GM10248 (cell line): ENCODE data around the gene NOXA1.
"Not testable (repeated sequence)": the region's sequence is repeated elsewhere in the genome, so short reads cannot be mapped to it uniquely, and the experiment has no call there.

ENCODE experiments used
- CTCF ChIA-PET: fragments of 300-600 bp; sonication (Branson Sonifier 250); formaldehyde crosslinking; extraction: SDS; loops from one replicate; lab custom pipeline; 2021; ENCODE audit warnings: antibody characterized with exemption; lab: Yijun Ruan, JAX
- POLR2A ChIA-PET: fragments of 350-650 bp; sonication (Branson Sonifier 250); formaldehyde crosslinking; extraction: SDS; loops from one replicate; lab custom pipeline; 2020; ENCODE audit warnings: antibody characterized with exemption; lab: Yijun Ruan, JAX
- DNase-seq: peaks from one replicate; pipeline ENCODE4 v3.0.0; 2012; ENCODE audit errors: extremely low spot score
- TF ChIP-seq, protein P1 (sequence below): IDR thresholded peaks from 2 replicates; pipeline ENCODE4 v1.5.1; 2012; ENCODE audit warnings: mild to moderate bottlenecking, low read depth; ENCODE audit errors: extremely low read depth, missing control alignments, control extremely low read depth

NOXA1 gene

DNA sequence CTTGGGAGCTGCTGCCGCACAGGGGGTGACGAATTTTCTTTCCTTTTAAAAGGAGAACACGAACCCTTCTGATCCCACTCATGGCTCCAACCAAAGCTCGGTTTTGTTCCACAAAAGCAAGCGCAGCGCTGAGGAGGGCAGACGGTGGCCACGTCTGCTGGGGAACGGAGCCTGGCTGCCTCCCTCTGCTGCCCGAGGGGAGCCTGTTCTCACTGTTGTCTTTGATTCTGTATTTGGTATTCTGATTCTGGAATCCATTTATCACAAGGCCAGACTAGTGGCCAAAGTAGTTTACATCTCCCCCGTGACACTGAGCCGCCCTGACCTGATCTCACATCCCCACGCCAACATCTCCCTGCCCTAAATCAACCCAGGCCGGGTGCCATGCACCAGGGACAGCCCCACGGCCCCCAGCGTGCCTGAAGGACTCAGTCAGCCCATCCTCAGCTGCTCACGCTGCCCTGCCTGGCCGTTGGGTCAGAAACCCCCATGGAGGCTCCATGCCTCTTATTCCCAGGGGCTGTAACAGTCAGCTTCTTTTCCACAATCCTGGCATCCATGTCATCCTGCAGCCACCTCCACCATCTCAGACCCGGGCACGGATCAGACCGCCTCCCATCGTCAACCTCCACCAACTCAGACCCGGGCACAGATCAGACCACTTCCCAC, 42.7 kb downstream of the NOXA1 start:
- CTCF ChIA-PET = no interaction called here
- no peak for DNase-seq
- TF ChIP-seq, protein P1, sequence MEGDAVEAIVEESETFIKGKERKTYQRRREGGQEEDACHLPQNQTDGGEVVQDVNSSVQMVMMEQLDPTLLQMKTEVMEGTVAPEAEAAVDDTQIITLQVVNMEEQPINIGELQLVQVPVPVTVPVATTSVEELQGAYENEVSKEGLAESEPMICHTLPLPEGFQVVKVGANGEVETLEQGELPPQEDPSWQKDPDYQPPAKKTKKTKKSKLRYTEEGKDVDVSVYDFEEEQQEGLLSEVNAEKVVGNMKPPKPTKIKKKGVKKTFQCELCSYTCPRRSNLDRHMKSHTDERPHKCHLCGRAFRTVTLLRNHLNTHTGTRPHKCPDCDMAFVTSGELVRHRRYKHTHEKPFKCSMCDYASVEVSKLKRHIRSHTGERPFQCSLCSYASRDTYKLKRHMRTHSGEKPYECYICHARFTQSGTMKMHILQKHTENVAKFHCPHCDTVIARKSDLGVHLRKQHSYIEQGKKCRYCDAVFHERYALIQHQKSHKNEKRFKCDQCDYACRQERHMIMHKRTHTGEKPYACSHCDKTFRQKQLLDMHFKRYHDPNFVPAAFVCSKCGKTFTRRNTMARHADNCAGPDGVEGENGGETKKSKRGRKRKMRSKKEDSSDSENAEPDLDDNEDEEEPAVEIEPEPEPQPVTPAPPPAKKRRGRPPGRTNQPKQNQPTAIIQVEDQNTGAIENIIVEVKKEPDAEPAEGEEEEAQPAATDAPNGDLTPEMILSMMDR = no peak
- POLR2A ChIA-PET = no interaction called here

DNA sequence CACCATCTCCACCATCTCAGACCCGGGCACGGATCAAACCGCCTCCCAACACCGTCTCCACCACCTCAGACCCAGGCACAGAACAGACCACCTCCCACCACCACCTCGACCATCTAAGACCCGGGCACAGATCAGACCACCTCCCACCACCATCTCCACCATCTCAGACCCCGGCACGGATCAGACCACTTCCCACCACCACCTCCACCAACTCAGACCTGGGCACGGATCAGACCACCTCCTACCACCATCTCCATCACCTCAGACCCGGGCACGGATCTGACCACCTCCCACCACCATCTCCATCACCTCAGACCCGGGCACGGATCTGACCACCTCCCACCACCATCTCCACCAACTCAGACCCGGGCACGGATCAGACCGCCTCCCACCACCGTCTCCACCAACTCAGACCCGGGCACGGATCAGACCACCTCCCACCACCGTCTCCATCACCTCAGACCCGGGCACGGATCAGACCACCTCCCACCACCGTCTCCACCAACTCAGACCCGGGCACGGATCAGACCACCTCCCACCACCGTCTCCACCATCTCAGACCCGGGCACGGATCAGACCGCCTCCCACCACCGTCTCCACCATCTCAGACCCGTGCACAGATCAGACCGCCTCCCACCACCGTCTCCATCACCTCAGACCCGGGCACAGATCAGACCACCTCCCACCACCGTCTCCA, 43.3 kb downstream of the NOXA1 start:
- DNase-seq, POLR2A ChIA-PET, CTCF ChIA-PET: not testable (repeated sequence)

DNA sequence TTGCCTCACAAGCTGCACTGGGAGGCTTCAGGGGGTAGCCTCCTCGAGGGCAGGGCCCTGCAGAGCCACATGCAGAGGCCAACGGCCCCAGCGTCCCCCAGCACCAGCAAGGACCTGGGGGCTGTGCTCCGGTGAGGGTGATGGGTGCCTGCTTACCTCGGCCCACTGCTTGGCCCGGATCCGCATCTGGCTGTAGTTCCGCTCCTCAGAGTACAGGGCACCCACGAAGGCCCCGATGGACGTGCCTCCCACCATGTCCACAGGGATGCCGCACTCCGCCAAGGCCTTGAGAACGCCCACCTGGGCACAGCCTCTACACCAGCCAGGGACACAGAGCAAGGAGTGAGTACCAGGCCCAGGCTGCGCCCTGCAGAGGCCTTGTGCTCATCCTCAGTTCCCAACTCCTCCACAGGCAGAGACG, 44.0 kb downstream of the NOXA1 start:
- CTCF ChIA-PET = no interaction called here
- TF ChIP-seq, protein P1 = no peak
- POLR2A ChIA-PET = no interaction called here
- no peak for DNase-seq

DNA sequence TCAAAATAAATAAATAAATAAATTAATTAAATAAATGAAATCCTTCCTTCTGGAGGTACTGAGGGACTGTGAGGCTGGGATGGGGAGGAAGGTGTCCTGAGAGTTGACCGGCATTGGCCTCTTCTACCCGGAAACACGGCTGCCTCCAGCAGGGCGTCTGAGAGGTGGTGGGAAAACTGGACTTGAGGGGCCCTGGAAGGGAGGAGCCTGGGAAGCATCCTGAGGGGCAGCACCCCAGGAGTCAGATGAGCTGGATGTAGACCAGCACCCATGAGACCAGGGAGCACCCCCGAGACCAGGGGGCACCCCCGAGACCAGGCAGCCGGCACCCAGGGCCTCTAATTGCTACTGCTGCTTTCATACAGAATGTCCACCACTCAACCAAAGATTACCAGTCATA, 44.7 kb downstream of the NOXA1 start:
- no peak for DNase-seq
- TF ChIP-seq, protein P1 = no peak
- ChIA-PET POLR2A (no interaction called here), CTCF (interaction anchor here (1.1 kb wide), 1 partner anchor 11 kb away, joined by 3 read pairs; no protein-coding TSS in a partner anchor)

DNA sequence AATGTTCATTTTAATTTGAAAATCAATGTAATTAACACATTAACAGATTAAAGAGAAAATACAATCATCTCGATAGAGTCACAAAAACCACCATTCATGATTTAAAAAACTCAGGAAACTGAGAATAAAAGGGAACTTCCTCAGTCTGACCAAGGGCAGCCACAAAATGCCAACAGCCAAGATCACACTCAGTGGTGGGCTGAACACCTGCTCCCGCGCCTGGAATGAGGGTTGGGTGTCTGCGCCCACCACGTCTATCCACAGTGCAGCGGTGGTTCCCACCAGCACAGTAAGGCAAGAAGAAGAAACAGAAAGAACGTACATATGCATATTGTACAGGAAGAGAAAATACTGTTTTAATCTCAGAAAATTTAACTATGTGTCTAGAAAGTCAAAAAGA, 47.6 kb downstream of the NOXA1 start:
- TF ChIP-seq, protein P1 = no peak
- POLR2A ChIA-PET = no interaction called here
- CTCF ChIA-PET = interaction anchor here (1.2 kb wide), 1 partner anchor 47 kb away, joined by 5 read pairs; the partner anchor contains the start of genes EXD3 and NOXA1
- DNase-seq = no peak

DNA sequence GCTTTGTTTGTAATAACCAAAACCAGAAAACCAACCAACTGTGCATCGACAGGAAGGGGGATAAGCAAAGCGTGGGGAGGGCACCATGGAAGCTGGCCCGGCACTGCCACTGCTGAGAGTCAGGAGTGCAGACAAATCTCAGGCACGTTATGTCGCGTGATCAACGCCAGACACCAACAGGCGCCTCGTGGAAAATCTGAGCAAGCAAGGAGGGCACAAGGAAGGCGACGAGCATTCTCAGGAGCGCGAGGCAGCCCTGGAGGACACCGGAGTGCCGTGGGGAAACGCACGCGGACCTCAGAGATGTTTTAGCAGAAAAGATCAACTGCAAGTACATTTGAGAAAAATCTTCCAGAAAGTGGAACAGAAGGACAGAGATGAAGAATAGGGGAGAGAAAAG, 51.1 kb downstream of the NOXA1 start:
- no peak for DNase-seq
- TF ChIP-seq, protein P1 = no peak
- CTCF ChIA-PET = interaction anchor here (1.3 kb wide), 1 partner anchor 13 kb away, joined by 3 read pairs; no protein-coding TSS in a partner anchor
- POLR2A ChIA-PET = no interaction called here

DNA sequence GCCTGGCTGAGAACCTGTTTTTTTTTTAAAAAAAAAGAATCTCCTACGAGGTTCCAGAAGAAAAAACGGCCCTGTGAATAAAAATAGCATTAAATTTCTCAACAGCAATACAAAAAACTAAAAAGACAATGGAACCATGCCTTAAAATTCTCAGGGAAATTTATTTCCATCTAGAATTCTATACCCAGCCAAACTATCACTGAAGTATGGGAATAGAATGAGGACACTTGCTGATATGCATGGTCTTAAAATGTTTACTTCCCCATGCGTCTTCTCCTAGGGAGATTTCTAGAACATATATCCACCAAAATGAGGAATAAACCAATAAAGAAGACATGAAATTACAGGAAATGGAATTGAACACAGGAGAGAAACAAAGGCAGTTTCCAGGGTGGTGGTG, 52.5 kb downstream of the NOXA1 start:
- POLR2A ChIA-PET = no interaction called here
- no peak for DNase-seq
- TF ChIP-seq, protein P1 = no peak
- CTCF ChIA-PET = no interaction called here
